ENCODE measurements around the gene EVA1C. TPM values are rescaled to one million over a fixed set of nuclear protein-coding genes. Genes with fewer than 3 reads are reported as not detected.
A peak's percentile ranks its signal among the peaks of the same experiment; 100 is the strongest.
"Not testable (repeated sequence)": the region's sequence is repeated elsewhere in the genome, so short reads cannot be mapped to it uniquely, and the experiment has no call there.

The EVA1C gene
- total RNA-seq, 1 experiment from 2014 or later = 0.98 TPM

GRCh38 chr21:32539378-32539777 is 126.9 kb downstream of the EVA1C start:
- no peak overlapping the region for H2BK120ac ChIP-seq (ENCODE audit: low read depth, low read length, poor library complexity, severe bottlenecking)
- no peak overlapping the region for H2BK5ac ChIP-seq (ENCODE audit: insufficient read length, low read length)
- no peak overlapping the region for H3T11ph ChIP-seq (ENCODE audit: low read length)
- peak; percentile 16 for DNase-seq
- no peak overlapping the region for H3K27ac Mint-ChIP-seq
- H2AFZ ChIP-seq (ENCODE audit: low read length) = no peak overlapping the region
- no peaks in the 10 kb centered on the region for H3K23me2 ChIP-seq (ENCODE audit: insufficient read length, low read depth, low read length, poor library complexity, severe bottlenecking)
- no peak overlapping the region for H3K4me2 ChIP-seq (ENCODE audit: insufficient read depth, insufficient read length, low read length)
- H3K27me3 ChIP-seq (ENCODE audit: insufficient read depth, low read length) = no peaks in the 10 kb centered on the region
- H3K27ac ChIP-seq (ENCODE audit: insufficient read length, low read depth, low read length) = no peak overlapping the region
- no peak overlapping the region for H3K4me3 Mint-ChIP-seq
- H3K4me1 Mint-ChIP-seq = peaks cover 14 to 15% of the 10 kb centered on the region in 2 experiments
- H2BK12ac ChIP-seq (ENCODE audit: insufficient read length, low read depth, low read length) = no peak overlapping the region
- WGBS (ENCODE audit: extremely low coverage, insufficient read length, low lambda C conversion rate) = no CpG with 5 or more reads among the region's 6 CpGs
- H3K27me3 Mint-ChIP-seq (ENCODE audit: low read depth) = no peaks in the 10 kb centered on the region
- no peak overlapping the region for H4K5ac ChIP-seq (ENCODE audit: insufficient read length, low read depth, low read length)
- no peaks in the 10 kb centered on the region for H3K9me3 Mint-ChIP-seq
- H3K9me3 ChIP-seq (ENCODE audit: control insufficient read depth, low read depth, low read length) = no peaks in the 10 kb centered on the region
- H3K23ac ChIP-seq (ENCODE audit: insufficient read length, low read depth, low read length) = no peak overlapping the region
- H3K79me2 ChIP-seq (ENCODE audit: insufficient read depth, low read length) = no peaks in the 10 kb centered on the region
- no peaks in the 10 kb centered on the region for H4K20me1 ChIP-seq (ENCODE audit: control insufficient read depth, insufficient read depth, insufficient read length)
- H3K79me1 ChIP-seq (ENCODE audit: insufficient read depth, low read depth, low read length, poor library complexity, severe bottlenecking) = no peaks in the 10 kb centered on the region
- TF ChIP-seq CTCF (conservative IDR thresholded peaks at IDR 0.05) = no peak
- no peaks in the 10 kb centered on the region; the same call in 1 of the 2 replicates for H3K4me1 ChIP-seq (ENCODE audit: insufficient read depth, low read length)
- H3K36me3 Mint-ChIP-seq (ENCODE audit: insufficient read depth in 1 of 3, low read depth in 3 of 3) = no peaks in the 10 kb centered on the region
- H4K91ac ChIP-seq (ENCODE audit: insufficient read length, low read depth, low read length) = no peak overlapping the region
- H2AK5ac ChIP-seq (ENCODE audit: insufficient read length, low read length) = no peak overlapping the region
- H3K4ac ChIP-seq (ENCODE audit: low read depth, low read length) = no peak overlapping the region
- H3K56ac ChIP-seq (ENCODE audit: insufficient read length, low read depth, low read length) = no peak overlapping the region
- no peak overlapping the region for H3K18ac ChIP-seq (ENCODE audit: insufficient read length, low read depth, low read length)
- H3K9ac ChIP-seq (ENCODE audit: extremely low read depth, insufficient read length, low read length) = no peak overlapping the region
- no peak overlapping the region for H2BK15ac ChIP-seq (ENCODE audit: low read depth, low read length)
- no peak overlapping the region for H4K8ac ChIP-seq (replicated peaks; ENCODE audit: insufficient read length, low read depth, low read length)
- peak overlapping the region; percentile 29; the same call in 1 of the 2 replicates for H3K14ac ChIP-seq (ENCODE audit: insufficient read depth, low read length)
- no peak overlapping the region for H2BK20ac ChIP-seq (ENCODE audit: low read depth, low read length, poor library complexity, severe bottlenecking)

GRCh38 chr21:32543056-32543455 is 130.6 kb downstream of the EVA1C start:
- not testable (repeated sequence) for H2BK15ac ChIP-seq (ENCODE audit: low read depth, low read length); DNase-seq; H3K4me1 ChIP-seq (ENCODE audit: insufficient read depth, low read length); H2AK5ac ChIP-seq (ENCODE audit: insufficient read length, low read length); H2BK12ac ChIP-seq (ENCODE audit: insufficient read length, low read depth, low read length); H2BK20ac ChIP-seq (ENCODE audit: low read depth, low read length, poor library complexity, severe bottlenecking); H2BK120ac ChIP-seq (ENCODE audit: low read depth, low read length, poor library complexity, severe bottlenecking); H3K9me3 Mint-ChIP-seq; H4K20me1 ChIP-seq (ENCODE audit: control insufficient read depth, insufficient read depth, insufficient read length); H4K5ac ChIP-seq (ENCODE audit: insufficient read length, low read depth, low read length); H3K79me2 ChIP-seq (ENCODE audit: insufficient read depth, low read length); H3K27me3 Mint-ChIP-seq (ENCODE audit: low read depth); H3K9ac ChIP-seq (ENCODE audit: extremely low read depth, insufficient read length, low read length); H4K91ac ChIP-seq (ENCODE audit: insufficient read length, low read depth, low read length); H3K23me2 ChIP-seq (ENCODE audit: insufficient read length, low read depth, low read length, poor library complexity, severe bottlenecking); H3K4me2 ChIP-seq (ENCODE audit: insufficient read depth, insufficient read length, low read length); H3K27ac Mint-ChIP-seq; H2AFZ ChIP-seq (ENCODE audit: low read length); H3K23ac ChIP-seq (ENCODE audit: insufficient read length, low read depth, low read length); H3K27ac ChIP-seq (ENCODE audit: insufficient read length, low read depth, low read length); H3K9me3 ChIP-seq (ENCODE audit: control insufficient read depth, low read depth, low read length); H3K79me1 ChIP-seq (ENCODE audit: insufficient read depth, low read depth, low read length, poor library complexity, severe bottlenecking); H3K36me3 Mint-ChIP-seq (ENCODE audit: insufficient read depth in 1 of 3, low read depth in 3 of 3); H2BK5ac ChIP-seq (ENCODE audit: insufficient read length, low read length); H3K14ac ChIP-seq (ENCODE audit: insufficient read depth, low read length); H3T11ph ChIP-seq (ENCODE audit: low read length); H4K8ac ChIP-seq (replicated peaks; ENCODE audit: insufficient read length, low read depth, low read length); H3K18ac ChIP-seq (ENCODE audit: insufficient read length, low read depth, low read length); H3K4ac ChIP-seq (ENCODE audit: low read depth, low read length); H3K4me3 Mint-ChIP-seq; H3K27me3 ChIP-seq (ENCODE audit: insufficient read depth, low read length); H3K56ac ChIP-seq (ENCODE audit: insufficient read length, low read depth, low read length)
- H3K4me1 Mint-ChIP-seq = peaks cover 11 to 12% of the 10 kb centered on the region in 2 experiments
- no CpG with 5 or more reads among the region's 2 CpGs for WGBS (ENCODE audit: extremely low coverage, insufficient read length, low lambda C conversion rate)
